Vagina (tissue), 2 donors: Measurements from ENCODE around the gene TPRN.

Experiments used
- CTCF ChIP-seq, 3 experiments: fragments of 450-650 bp in 2 of 3; fragments of 200-600 bp in 1 of 3; sonication (generic) in 1 of 3; IDR thresholded peaks; one replicate each; pipeline ENCODE4 v1.5.1; 2017 to 2019; ENCODE audit warnings: antibody characterized with exemption in 3 of 3, mild to moderate bottlenecking in 2 of 3, moderate library complexity in 2 of 3
- POLR2A ChIP-seq, 2 donors: fragments of 450-650 bp; IDR thresholded peaks; one replicate each; pipeline ENCODE4 v1.6.1; 2017; ENCODE audit warnings: antibody characterized with exemption in 2 of 2, mild to moderate bottlenecking in 2 of 2, moderate library complexity in 2 of 2
- POLR2AphosphoS5 ChIP-seq, 2 donors: sonication (generic); formaldehyde crosslinking; IDR thresholded peaks; one replicate each; pipeline ENCODE4 v1.9.0; 2017; ENCODE audit warnings: antibody characterized with exemption in 2 of 2, mild to moderate bottlenecking in 2 of 2, low read depth in 1 of 2; ENCODE audit not compliant: insufficient read depth in 1 of 2

DNA sequence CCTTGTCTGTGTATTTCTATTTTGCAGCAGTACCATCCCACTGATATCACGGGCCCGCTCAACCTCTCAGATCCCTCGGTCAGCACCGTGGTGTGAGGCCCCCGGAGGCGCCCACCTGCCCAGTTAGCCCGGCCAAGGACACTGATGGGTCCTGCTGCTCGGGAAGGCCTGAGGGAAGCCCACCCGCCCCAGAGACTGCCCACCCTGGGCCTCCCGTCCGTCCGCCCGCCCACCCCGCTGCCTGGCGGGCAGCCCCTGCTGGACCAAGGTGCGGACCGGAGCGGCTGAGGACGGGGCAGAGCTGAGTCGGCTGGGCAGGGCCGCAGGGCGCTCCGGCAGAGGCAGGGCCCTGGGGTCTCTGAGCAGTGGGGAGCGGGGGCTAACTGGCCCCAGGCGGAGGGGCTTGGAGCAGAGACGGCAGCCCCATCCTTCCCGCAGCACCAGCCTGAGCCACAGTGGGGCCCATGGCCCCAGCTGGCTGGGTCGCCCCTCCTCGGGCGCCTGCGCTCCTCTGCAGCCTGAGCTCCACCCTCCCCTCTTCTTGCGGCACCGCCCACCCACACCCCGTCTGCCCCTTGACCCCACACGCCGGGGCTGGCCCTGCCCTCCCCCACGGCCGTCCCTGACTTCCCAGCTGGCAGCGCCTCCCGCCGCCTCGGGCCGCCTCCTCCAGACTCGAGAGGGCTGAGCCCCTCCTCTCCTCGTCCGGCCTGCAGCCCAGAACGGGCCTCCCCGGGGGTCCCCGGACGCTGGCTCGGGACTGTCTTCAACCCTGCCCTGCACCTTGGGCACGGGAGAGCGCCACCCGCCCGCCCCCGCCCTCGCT, 32.6 kb downstream of the TPRN start:
- TF ChIP-seq POLR2AphosphoS5 (IDR thresholded peaks at IDR 0.05; ENCODE audit: insufficient read depth in 1 of 2, low read depth in 1 of 2) (no peak), CTCF (IDR thresholded peaks at IDR 0.05) (no peak), POLR2A (IDR thresholded peaks at IDR 0.05) (no peak)
